ENCODE data around the gene MCL1.
A peak's percentile ranks its signal among the peaks of the same experiment; 100 is the strongest.

The MCL1 gene

GRCh38 chr1:150550222-150551050 lies 29.0 kb downstream of the MCL1 start:
- peaks cover 4% of the 10 kb centered on the region for H3K27me3 ChIP-seq (ENCODE audit: control insufficient read depth, insufficient read depth, low read length)
- no peaks in the 10 kb centered on the region for H3K9me3 ChIP-seq (ENCODE audit: control insufficient read depth, insufficient read depth, low read length)
- peak overlapping the region; percentile 4 for H3K4me3 ChIP-seq (ENCODE audit: low read depth, low read length)
- H3K9ac ChIP-seq (ENCODE audit: low read depth, low read length) = no peak overlapping the region
- H3K36me3 ChIP-seq (ENCODE audit: control insufficient read depth, insufficient read depth, low read length) = no peaks in the 10 kb centered on the region
- H3K4me1 ChIP-seq (ENCODE audit: control insufficient read depth, insufficient read depth, low read length) = peaks cover 5% of the 10 kb centered on the region

DNA sequence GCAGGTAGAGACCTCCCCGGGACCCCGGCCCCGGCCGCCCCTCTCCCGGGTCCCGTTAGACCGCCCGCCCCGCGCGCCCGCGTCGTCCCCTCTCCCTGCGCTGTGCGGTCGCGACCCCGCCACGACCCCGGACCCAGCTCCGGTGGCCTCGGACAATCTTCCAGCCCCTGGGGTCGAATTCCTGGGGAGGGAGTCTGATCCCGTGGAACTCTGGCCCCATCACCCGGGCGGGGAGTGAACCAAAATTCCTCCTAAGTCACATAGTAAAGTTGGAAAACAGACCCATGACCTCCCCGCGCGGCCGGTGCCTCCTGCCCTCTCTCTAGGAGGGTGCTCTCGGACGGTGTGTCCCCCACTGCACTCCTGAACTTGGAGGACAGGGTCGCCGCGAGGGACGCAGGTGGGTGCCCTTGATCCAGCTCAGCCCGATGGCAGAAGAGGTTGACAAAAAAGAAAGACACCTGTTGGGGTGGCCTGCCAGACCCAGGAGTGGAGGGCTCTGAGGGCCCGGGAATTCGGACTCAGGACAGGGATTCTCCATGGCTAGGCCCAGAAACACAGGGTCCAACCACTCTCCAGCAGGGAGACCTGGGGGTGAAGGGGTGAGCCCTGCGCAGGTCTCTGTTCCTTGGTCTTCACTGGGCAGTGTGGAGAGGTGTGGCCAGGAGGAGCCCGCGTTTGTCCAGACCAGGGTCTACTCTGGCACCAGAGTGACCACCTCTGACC lies 29.8 kb downstream of the MCL1 start:
- peak overlapping the region; percentile 46 for H3K4me3 ChIP-seq (ENCODE audit: low read depth, low read length)
- H3K9ac ChIP-seq (ENCODE audit: low read depth, low read length) = no peak overlapping the region
- H3K27me3 ChIP-seq (ENCODE audit: control insufficient read depth, insufficient read depth, low read length) = peaks cover 4% of the 10 kb centered on the region
- H3K4me1 ChIP-seq (ENCODE audit: control insufficient read depth, insufficient read depth, low read length) = peaks cover 5% of the 10 kb centered on the region
- no peaks in the 10 kb centered on the region for H3K36me3 ChIP-seq (ENCODE audit: control insufficient read depth, insufficient read depth, low read length)
- H3K9me3 ChIP-seq (ENCODE audit: control insufficient read depth, insufficient read depth, low read length) = no peaks in the 10 kb centered on the region

- H3K9ac ChIP-seq (ENCODE audit: low read depth, low read length) = peak within 1 kb of the TSS; percentile 60
- peaks cover 5% of the 10 kb centered on the region for H3K4me1 ChIP-seq (ENCODE audit: control insufficient read depth, insufficient read depth, low read length)
- peak within 1 kb of the TSS; percentile 65 for H3K4me3 ChIP-seq (ENCODE audit: low read depth, low read length)
Measured at GRCh38 chr1:150548632-150549495, 30.5 kb downstream of the MCL1 start, which contains the start of gene ADAMTSL4. Gene ADAMTSL4 (plus strand): TSS chr1:150549408. CDS start chr1:150552289, 2,881 bp downstream.

DNA sequence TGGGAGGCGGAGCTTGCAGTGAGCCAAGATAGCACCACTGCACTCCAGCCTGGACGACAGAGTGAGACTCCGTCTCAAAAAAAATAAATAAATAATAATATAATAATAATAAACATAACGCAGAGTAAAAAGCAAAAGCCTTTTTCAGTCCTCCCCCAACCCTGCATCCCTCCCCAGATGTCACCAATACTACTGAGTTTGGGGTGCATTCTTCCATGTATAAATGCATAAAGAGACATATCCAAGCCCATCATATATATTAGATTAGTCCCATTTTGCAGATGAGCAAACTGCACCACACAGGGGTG lies 31.1 kb downstream of the MCL1 start:
- Histone ChIP-seq H3K36me3 (ENCODE audit: control insufficient read depth, insufficient read depth, low read length) (no peaks in the 10 kb centered on the region), H3K9me3 (ENCODE audit: control insufficient read depth, insufficient read depth, low read length) (no peaks in the 10 kb centered on the region), H3K4me3 (ENCODE audit: low read depth, low read length) (peak overlapping the region; percentile 65), H3K4me1 (ENCODE audit: control insufficient read depth, insufficient read depth, low read length) (peaks cover 5% of the 10 kb centered on the region), H3K27me3 (ENCODE audit: control insufficient read depth, insufficient read depth, low read length) (peaks cover 4% of the 10 kb centered on the region), H3K9ac (ENCODE audit: low read depth, low read length) (no peak overlapping the region)

More at GRCh38 chr1:150548632-150549495, 30.5 kb downstream of the MCL1 start, which contains the start of gene ADAMTSL4:
- H3K36me3 ChIP-seq (ENCODE audit: control insufficient read depth, insufficient read depth, low read length) = no peaks in the 10 kb centered on the region
- peaks cover 4% of the 10 kb centered on the region for H3K27me3 ChIP-seq (ENCODE audit: control insufficient read depth, insufficient read depth, low read length)
- no peaks in the 10 kb centered on the region for H3K9me3 ChIP-seq (ENCODE audit: control insufficient read depth, insufficient read depth, low read length)

GRCh38 chr1:150546294-150546937 lies 33.0 kb downstream of the MCL1 start:
- Histone ChIP-seq H3K9me3 (ENCODE audit: control insufficient read depth, insufficient read depth, low read length) (no peaks in the 10 kb centered on the region), H3K4me1 (ENCODE audit: control insufficient read depth, insufficient read depth, low read length) (peaks cover 2% of the 10 kb centered on the region), H3K36me3 (ENCODE audit: control insufficient read depth, insufficient read depth, low read length) (no peaks in the 10 kb centered on the region), H3K27me3 (ENCODE audit: control insufficient read depth, insufficient read depth, low read length) (peaks cover 4% of the 10 kb centered on the region), H3K4me3 (ENCODE audit: low read depth, low read length) (no peak overlapping the region), H3K9ac (ENCODE audit: low read depth, low read length) (no peak overlapping the region)

GRCh38 chr1:150545486-150546032 lies 33.9 kb downstream of the MCL1 start:
- Histone ChIP-seq H3K36me3 (ENCODE audit: control insufficient read depth, insufficient read depth, low read length) (no peaks in the 10 kb centered on the region), H3K9me3 (ENCODE audit: control insufficient read depth, insufficient read depth, low read length) (no peaks in the 10 kb centered on the region), H3K4me1 (ENCODE audit: control insufficient read depth, insufficient read depth, low read length) (peaks cover 2% of the 10 kb centered on the region), H3K27me3 (ENCODE audit: control insufficient read depth, insufficient read depth, low read length) (peaks cover 4% of the 10 kb centered on the region), H3K4me3 (ENCODE audit: low read depth, low read length) (no peak overlapping the region), H3K9ac (ENCODE audit: low read depth, low read length) (no peak overlapping the region)

DNA sequence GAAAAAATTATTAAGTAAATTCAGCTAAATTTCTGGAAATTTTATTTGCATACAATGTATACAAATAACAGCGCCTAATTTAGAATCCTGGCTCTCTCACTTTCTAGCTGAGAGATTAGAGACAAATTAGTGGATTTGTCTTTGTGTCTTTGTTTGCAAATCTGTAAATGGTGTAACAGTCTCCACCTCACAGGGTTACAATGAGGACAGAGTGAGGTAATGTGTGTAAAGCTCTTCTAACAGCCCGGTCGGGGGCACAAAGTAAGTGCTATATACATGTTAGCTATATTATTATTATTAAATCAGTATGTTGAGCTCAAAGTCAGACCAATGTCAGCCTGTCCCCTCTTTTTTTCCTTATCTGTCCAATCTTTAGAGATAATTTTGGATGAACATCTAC lies 35.2 kb downstream of the MCL1 start:
- H3K9me3 ChIP-seq (ENCODE audit: control insufficient read depth, insufficient read depth, low read length) = no peaks in the 10 kb centered on the region
- H3K27me3 ChIP-seq (ENCODE audit: control insufficient read depth, insufficient read depth, low read length) = peaks cover 4% of the 10 kb centered on the region
- H3K4me3 ChIP-seq (ENCODE audit: low read depth, low read length) = no peak overlapping the region
- no peaks in the 10 kb centered on the region for H3K4me1 ChIP-seq (ENCODE audit: control insufficient read depth, insufficient read depth, low read length)
- no peak overlapping the region for H3K9ac ChIP-seq (ENCODE audit: low read depth, low read length)
- H3K36me3 ChIP-seq (ENCODE audit: control insufficient read depth, insufficient read depth, low read length) = no peaks in the 10 kb centered on the region

GRCh38 chr1:150543500-150544143 lies 35.8 kb downstream of the MCL1 start:
- no peak overlapping the region for H3K4me3 ChIP-seq (ENCODE audit: low read depth, low read length)
- no peaks in the 10 kb centered on the region for H3K4me1 ChIP-seq (ENCODE audit: control insufficient read depth, insufficient read depth, low read length)

GRCh38 chr1:150537732-150538684 lies 41.4 kb downstream of the MCL1 start:
- no peaks in the 10 kb centered on the region for H3K4me1 ChIP-seq (ENCODE audit: control insufficient read depth, insufficient read depth, low read length)
- no peak overlapping the region for H3K4me3 ChIP-seq (ENCODE audit: low read depth, low read length)
- H3K9ac ChIP-seq (ENCODE audit: low read depth, low read length) = no peak overlapping the region
- no peaks in the 10 kb centered on the region for H3K9me3 ChIP-seq (ENCODE audit: control insufficient read depth, insufficient read depth, low read length)
- H3K36me3 ChIP-seq (ENCODE audit: control insufficient read depth, insufficient read depth, low read length) = no peaks in the 10 kb centered on the region
- H3K27me3 ChIP-seq (ENCODE audit: control insufficient read depth, insufficient read depth, low read length) = no peaks in the 10 kb centered on the region

More at GRCh38 chr1:150543500-150544143, 35.8 kb downstream of the MCL1 start:
- Histone ChIP-seq H3K9me3 (ENCODE audit: control insufficient read depth, insufficient read depth, low read length) (no peaks in the 10 kb centered on the region), H3K36me3 (ENCODE audit: control insufficient read depth, insufficient read depth, low read length) (no peaks in the 10 kb centered on the region), H3K9ac (ENCODE audit: low read depth, low read length) (no peak overlapping the region), H3K27me3 (ENCODE audit: control insufficient read depth, insufficient read depth, low read length) (peaks cover 4% of the 10 kb centered on the region)
